Measurements from ENCODE around the gene ITPRIPL2. TPM values are rescaled to one million over a fixed set of nuclear protein-coding genes. Genes with fewer than 3 reads are reported as not detected.

ITPRIPL2 gene
- 4.9 to 6.6 TPM (median 5.9 TPM) in 3 replicates for polyA plus RNA-seq
- polyA plus RNA-seq (2011; ENCODE audit: low read depth): 0.82 TPM
- 4.1 and 6.0 TPM in 2 replicates for polyA plus RNA-seq (2011; cell fraction: cytosol; rRNA removed)
- 12.5 and 14.1 TPM in 2 replicates for polyA plus RNA-seq (2011; cell fraction: nucleus; rRNA removed)
- 1.7 and 7.6 TPM in 2 replicates for polyA plus RNA-seq (2012; ENCODE audit: low replicate concordance)
- polyA minus RNA-seq: 5.4 to 7.6 TPM (median 5.7 TPM) in 3 replicates
- 16.3 TPM for polyA minus RNA-seq (2011; cell fraction: cytosol; rRNA and poly(A)+ RNA removed)
- 18.9 and 23.2 TPM in 2 replicates for polyA minus RNA-seq (2011; cell fraction: nucleus; rRNA and poly(A)+ RNA removed)

GRCh38 chr16:19113577-19114358, at the start of gene ITPRIPL2:
TSS of gene ITPRIPL2 (plus strand) at chr16:19113964. CDS start at chr16:19114462, 498 bp downstream.
- H3K4me2 ChIP-seq (ENCODE audit: control insufficient read depth, extremely low read depth, insufficient read depth, low read depth, low read length): peak within 1 kb of the TSS; percentile 78
- peak within 1 kb of the TSS; percentile 34 to 65 (median 48) for H3K4me3 ChIP-seq (ENCODE audit: control insufficient read depth in 2 of 3, extremely low read depth in 1 of 3, insufficient read depth in 2 of 3, low read depth in 1 of 3, low read length in 3 of 3)
- H3K36me3 ChIP-seq (ENCODE audit: control insufficient read depth in 2 of 2, extremely low read depth in 1 of 2, insufficient read depth in 2 of 2, low read length in 2 of 2): no peaks in the 10 kb centered on the region
- H3K9ac ChIP-seq (ENCODE audit: control insufficient read depth, extremely low read depth, insufficient read depth, low read length): peak within 1 kb of the TSS; percentile 71
- FAIRE-seq (no peak), DNase-seq (ENCODE audit: low read depth, low spot score) (no peak)
- no peaks in the 10 kb centered on the region for H4K20me1 ChIP-seq (ENCODE audit: control insufficient read depth, extremely low read depth, insufficient read depth, low read length)
- H3K9me1 ChIP-seq (ENCODE audit: control insufficient read depth, extremely low read depth, insufficient read depth, low read length): no peaks in the 10 kb centered on the region
- peak within 1 kb of the TSS; percentile 88 for H2AFZ ChIP-seq (ENCODE audit: control insufficient read depth, low read length)
- H3K79me2 ChIP-seq (ENCODE audit: control insufficient read depth, insufficient read depth, low read length): peaks cover 5% of the 10 kb centered on the region
- peak within 1 kb of the TSS; percentile 43 for H3K27ac ChIP-seq (ENCODE audit: control insufficient read depth, insufficient read depth, low read length)
- H3K9me3 ChIP-seq (ENCODE audit: control insufficient read depth, low read depth, low read length): no peaks in the 10 kb centered on the region
- H3K27me3 ChIP-seq (ENCODE audit: control insufficient read depth, extremely low read depth, insufficient read depth, low read length): no peaks in the 10 kb centered on the region
- dilution Hi-C loops (cut with MboI; ENCODE audit: extremely low pct_ligation_motif_present, low sequenced_read_pairs): no loop called here
- H3K4me1 ChIP-seq (ENCODE audit: control insufficient read depth, extremely low read depth, insufficient read depth, low read length): peaks cover 37% of the 10 kb centered on the region
- TF ChIP-seq EZH2 (IDR thresholded peaks at IDR 0.05; ENCODE audit: low read length): no peak
- TF ChIP-seq, protein P1, sequence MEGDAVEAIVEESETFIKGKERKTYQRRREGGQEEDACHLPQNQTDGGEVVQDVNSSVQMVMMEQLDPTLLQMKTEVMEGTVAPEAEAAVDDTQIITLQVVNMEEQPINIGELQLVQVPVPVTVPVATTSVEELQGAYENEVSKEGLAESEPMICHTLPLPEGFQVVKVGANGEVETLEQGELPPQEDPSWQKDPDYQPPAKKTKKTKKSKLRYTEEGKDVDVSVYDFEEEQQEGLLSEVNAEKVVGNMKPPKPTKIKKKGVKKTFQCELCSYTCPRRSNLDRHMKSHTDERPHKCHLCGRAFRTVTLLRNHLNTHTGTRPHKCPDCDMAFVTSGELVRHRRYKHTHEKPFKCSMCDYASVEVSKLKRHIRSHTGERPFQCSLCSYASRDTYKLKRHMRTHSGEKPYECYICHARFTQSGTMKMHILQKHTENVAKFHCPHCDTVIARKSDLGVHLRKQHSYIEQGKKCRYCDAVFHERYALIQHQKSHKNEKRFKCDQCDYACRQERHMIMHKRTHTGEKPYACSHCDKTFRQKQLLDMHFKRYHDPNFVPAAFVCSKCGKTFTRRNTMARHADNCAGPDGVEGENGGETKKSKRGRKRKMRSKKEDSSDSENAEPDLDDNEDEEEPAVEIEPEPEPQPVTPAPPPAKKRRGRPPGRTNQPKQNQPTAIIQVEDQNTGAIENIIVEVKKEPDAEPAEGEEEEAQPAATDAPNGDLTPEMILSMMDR (optimal IDR thresholded peaks at IDR 0.05 in 1 of 3, IDR thresholded peaks at IDR 0.05 in 1 of 3, conservative IDR thresholded peaks at IDR 0.05 in 1 of 3; ENCODE audit: extremely low read depth in 1 of 3, insufficient read depth in 2 of 3, low read length in 3 of 3): no peak

DNA sequence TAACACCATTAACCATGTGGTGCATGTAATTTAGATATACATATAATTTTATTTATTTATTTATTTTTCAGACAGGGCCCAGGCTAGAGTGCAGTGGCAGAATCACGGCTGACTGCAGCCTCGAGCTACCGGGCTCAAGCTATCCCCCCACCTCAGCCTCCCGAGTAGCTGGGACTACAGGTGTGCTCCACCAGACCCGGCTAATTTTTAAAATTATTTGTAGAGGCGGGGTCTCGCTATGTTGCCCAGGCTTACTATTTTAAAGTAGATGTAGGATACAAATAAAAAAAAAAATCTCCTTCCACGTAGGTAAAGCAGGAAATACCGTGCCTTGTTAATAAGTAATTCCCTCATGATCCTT, 46.8 kb upstream of the ITPRIPL2 start:
- dilution Hi-C loops (cut with MboI; ENCODE audit: extremely low pct_ligation_motif_present, low sequenced_read_pairs): no loop called here
- Histone ChIP-seq H2AFZ (ENCODE audit: control insufficient read depth, low read length) (peak overlapping the region; percentile 22), H3K79me2 (ENCODE audit: control insufficient read depth, insufficient read depth, low read length) (peaks cover 2% of the 10 kb centered on the region), H3K4me1 (ENCODE audit: control insufficient read depth, extremely low read depth, insufficient read depth, low read length) (peaks cover 6% of the 10 kb centered on the region), H3K9me1 (ENCODE audit: control insufficient read depth, extremely low read depth, insufficient read depth, low read length) (no peaks in the 10 kb centered on the region), H3K9me3 (ENCODE audit: control insufficient read depth, low read depth, low read length) (no peaks in the 10 kb centered on the region), H3K27ac (ENCODE audit: control insufficient read depth, insufficient read depth, low read length) (peak overlapping the region; percentile 92), H4K20me1 (ENCODE audit: control insufficient read depth, extremely low read depth, insufficient read depth, low read length) (no peaks in the 10 kb centered on the region), H3K4me2 (ENCODE audit: control insufficient read depth, extremely low read depth, insufficient read depth, low read depth, low read length) (peak overlapping the region; percentile 43), H3K36me3 (ENCODE audit: control insufficient read depth in 2 of 2, extremely low read depth in 1 of 2, insufficient read depth in 2 of 2, low read length in 2 of 2) (peaks cover 0 to 2% of the 10 kb centered on the region in 2 experiments), H3K27me3 (ENCODE audit: control insufficient read depth, extremely low read depth, insufficient read depth, low read length) (no peaks in the 10 kb centered on the region), H3K4me3 (ENCODE audit: control insufficient read depth in 2 of 3, extremely low read depth in 1 of 3, insufficient read depth in 2 of 3, low read depth in 1 of 3, low read length in 3 of 3) (peak overlapping the region in 1 of 3 experiments; percentile 100), H3K9ac (ENCODE audit: control insufficient read depth, extremely low read depth, insufficient read depth, low read length) (peak overlapping the region; percentile 98)
- no peak for FAIRE-seq
- DNase-seq (ENCODE audit: low read depth, low spot score): no peak
- TF ChIP-seq EZH2 (IDR thresholded peaks at IDR 0.05; ENCODE audit: low read length): no peak
- TF ChIP-seq, protein P1 (optimal IDR thresholded peaks at IDR 0.05 in 1 of 3, IDR thresholded peaks at IDR 0.05 in 1 of 3, conservative IDR thresholded peaks at IDR 0.05 in 1 of 3; ENCODE audit: extremely low read depth in 1 of 3, insufficient read depth in 2 of 3, low read length in 3 of 3): no peak
